GM12878 (cell line): ENCODE results near the gene GTF3A. TPM values are rescaled to one million over a fixed set of nuclear protein-coding genes. Genes with fewer than 3 reads are reported as not detected.

ENCODE experiments used
- ATAC-seq: fragments of 200-7000 bp; cut with Tn5 transposase; 3 replicates; pipeline ENCODE4 v1.9.1; 2020; ENCODE audit warnings: mild to moderate bottlenecking, moderate library complexity
- BruUV-seq: library from RNA; stranded (reverse); fragments of 400-500 nt; replicated peaks from 2 replicates; lab custom pipeline; 2021; lab: Mats Ljungman, UMichigan
- CTCF ChIA-PET: fragments of 300-600 bp; sonication (Branson Sonifier 250); formaldehyde crosslinking; extraction: SDS; loops from one replicate; lab custom pipeline; 2021; ENCODE audit warnings: inconsistent platforms; lab: Yijun Ruan, JAX
- POLR2A ChIA-PET: fragments of 350-600 bp; formaldehyde crosslinking; extraction: SDS; loops from one replicate; lab custom pipeline; 2021; ENCODE audit warnings: inconsistent platforms; lab: Charles Lee
- RAD21 ChIA-PET: fragments of 300-600 bp; sonication (Branson Sonifier 250); formaldehyde crosslinking; loops from one replicate; lab custom pipeline; 2023; ENCODE audit warnings: antibody characterized with exemption; ENCODE audit not compliant: unreplicated experiment; lab: Charles Lee
- SMC1A ChIA-PET: fragments of 300-600 bp; sonication (Branson Sonifier 250); formaldehyde crosslinking; loops from one replicate; lab custom pipeline; 2023; ENCODE audit not compliant: unreplicated experiment, uncharacterized antibody; lab: Charles Lee
- DNase-seq: peaks from one replicate; pipeline ENCODE4 v3.0.0-alpha.2; 2011; ENCODE audit warnings: low read depth, low spot score
- FAIRE-seq: peaks from 3 replicates; lab custom pipeline; 2011; peaks lifted over from hg19 to GRCh38; lab: Jason Lieb, UNC
- H2AFZ ChIP-seq: 2 replicates; pipeline ENCODE4 v1.6.0; 2011; ENCODE audit warnings: low read depth, low read length, control low read depth; ENCODE audit not compliant: control insufficient read depth
- H3K27ac ChIP-seq: 2 replicates; pipeline ENCODE4 v1.5.1; 2011; ENCODE audit warnings: control low read depth; ENCODE audit not compliant: control insufficient read depth, insufficient read depth
- H3K27me3 ChIP-seq, 2 experiments: replicated peaks in 1 of 2; 2 replicates each; pipeline versions ENCODE4 v1.6.0 to v1.6.1; 2011; ENCODE audit warnings: low read length in 1 of 2; ENCODE audit not compliant: control insufficient read depth in 2 of 2, insufficient read depth in 2 of 2
- H3K36me3 ChIP-seq, 2 experiments: 2 replicates each; pipeline ENCODE4 v1.5.1; 2011; ENCODE audit warnings: low read length in 1 of 2; ENCODE audit not compliant: control insufficient read depth in 2 of 2, insufficient read depth in 2 of 2
- H3K4me1 ChIP-seq: 2 replicates; pipeline ENCODE4 v1.6.1; 2011; ENCODE audit warnings: mild to moderate bottlenecking, low read length, moderate library complexity, mixed read lengths; ENCODE audit not compliant: control insufficient read depth, insufficient read depth
- H3K4me2 ChIP-seq: 2 replicates; pipeline ENCODE4 v1.6.0; 2011; ENCODE audit warnings: control low read depth; ENCODE audit not compliant: control insufficient read depth, insufficient read depth
- H3K4me3 ChIP-seq: fragments of 200-600 bp; sonication (generic); 2 replicates; pipeline ENCODE4 v1.5.1; 2016
- H3K79me2 ChIP-seq: 2 replicates; pipeline ENCODE4 v1.6.0; 2011; ENCODE audit warnings: low read length; ENCODE audit not compliant: control insufficient read depth, insufficient read depth
- H3K9ac ChIP-seq: 2 replicates; pipeline ENCODE4 v1.8.0; 2011; ENCODE audit warnings: low read length, control low read depth, mixed read lengths; ENCODE audit not compliant: control insufficient read depth, insufficient read depth
- H3K9me3 ChIP-seq: replicated peaks from 3 replicates; pipeline ENCODE4 v1.5.1; 2011; ENCODE audit warnings: mild to moderate bottlenecking, low read length; ENCODE audit not compliant: control insufficient read depth, insufficient read depth
- H4K20me1 ChIP-seq: 2 replicates; pipeline ENCODE4 v1.6.0; 2011; ENCODE audit not compliant: control insufficient read depth, insufficient read depth
- BHLHE40 ChIP-seq, 2 experiments: fragments of 450-650 bp in 1 of 2; IDR thresholded peaks; 2 replicates each; pipeline ENCODE4 v1.6.1; 2011 to 2017; ENCODE audit warnings: low read depth in 2 of 2, borderline replicate concordance in 1 of 2, improper control_type of control experiment in 1 of 2, low read length in 1 of 2, mild to moderate bottlenecking in 1 of 2
- CREM ChIP-seq: IDR thresholded peaks from 2 replicates; pipeline ENCODE4 v1.6.1; 2014; ENCODE audit warnings: antibody characterized with exemption, low read depth
- EGR1 ChIP-seq, 2 experiments: IDR thresholded peaks; 1 replicate in 1 of 2; 2 replicates in 1 of 2; pipeline ENCODE4 v1.6.1; 2011 to 2012; ENCODE audit warnings: low read depth in 2 of 2, low read length in 2 of 2, borderline replicate concordance in 1 of 2, mild to moderate bottlenecking in 1 of 2, moderate library complexity in 1 of 2
- IKZF1 ChIP-seq: fragments of 450-650 bp; conservative IDR thresholded peaks from 2 replicates; pipeline ENCODE4 v1.6.1; 2017; ENCODE audit warnings: antibody characterized with exemption, mild to moderate bottlenecking
- IKZF2 ChIP-seq, 2 experiments: fragments of 450-650 bp; IDR thresholded peaks; 2 replicates each; pipeline ENCODE4 v1.6.1; 2017; ENCODE audit warnings: mild to moderate bottlenecking in 2 of 2, moderate library complexity in 2 of 2
- JUNB ChIP-seq: IDR thresholded peaks from 2 replicates; pipeline ENCODE4 v1.6.1; 2016; ENCODE audit warnings: antibody characterized with exemption, mild to moderate bottlenecking
- JUND ChIP-seq: IDR thresholded peaks from 2 replicates; pipeline ENCODE4 v1.6.1; 2012; ENCODE audit warnings: low read depth, mild to moderate bottlenecking, low read length, improper control_type of control experiment, moderate library complexity
- MEF2B ChIP-seq: fragments of 450-650 bp; IDR thresholded peaks from 2 replicates; pipeline ENCODE4 v1.6.1; 2018; ENCODE audit warnings: mild to moderate bottlenecking, moderate library complexity; ENCODE audit not compliant: partially characterized antibody, poor library complexity, severe bottlenecking
- NR2F1 ChIP-seq: fragments of 450-650 bp; conservative IDR thresholded peaks from 2 replicates; pipeline ENCODE4 v1.6.1; 2017; ENCODE audit warnings: mild to moderate bottlenecking
- NRF1 ChIP-seq: conservative IDR thresholded peaks from 2 replicates; pipeline ENCODE4 v1.6.1; 2011; ENCODE audit warnings: mild to moderate bottlenecking, low read depth, low read length, improper control_type of control experiment
- SP1 ChIP-seq: IDR thresholded peaks from one replicate; pipeline ENCODE4 v1.6.1; 2011; ENCODE audit warnings: low read depth, low read length
- SPI1 ChIP-seq: IDR thresholded peaks from 2 replicates; pipeline ENCODE4 v1.6.1; 2011; ENCODE audit warnings: low read depth, mild to moderate bottlenecking, low read length, moderate library complexity, borderline replicate concordance; ENCODE audit not compliant: insufficient read depth
- TBL1XR1 ChIP-seq: IDR thresholded peaks from 2 replicates; pipeline ENCODE4 v1.6.1; 2012; ENCODE audit warnings: low read depth, low read length, improper control_type of control experiment
- TCF7 ChIP-seq: IDR thresholded peaks from 2 replicates; pipeline ENCODE4 v1.6.1; 2014; ENCODE audit warnings: antibody characterized with exemption, borderline replicate concordance
- YY1 ChIP-seq: IDR thresholded peaks from 2 replicates; pipeline ENCODE4 v1.6.1; 2011; ENCODE audit warnings: low read depth, mild to moderate bottlenecking, low read length
- WGBS: methylation state at CpG from one replicate; pipeline ENCODE4 v1.1.6; 2016; ENCODE audit warnings: low lambda C conversion rate; ENCODE audit not compliant: insufficient replicate concordance, insufficient coverage; ENCODE audit errors: missing lambda C conversion rate; 5-methylcytosine and 5-hydroxymethylcytosine counted together
- in situ Hi-C: fragments of 300-500 bp; cut with MboI; formaldehyde crosslinking; loops from 9 replicates; pipeline ENCODE4 v1.14.3; 2018; ENCODE audit warnings: mixed read lengths
- intact Hi-C: fragments of 100-400 bp; cut with micrococcal nuclease; formaldehyde crosslinking; loops from one replicate; pipeline ENCODE4 v1.14.2; 2022; ENCODE audit not compliant: unreplicated experiment
- polyA plus RNA-seq, 11 experiments: library from polyadenylated mRNA; depleted of rRNA in 4 of 11; unstranded in 6 of 11; stranded (reverse) in 5 of 11; fragments of >200 nt; fragmentation: Nextera tagmentation in 4 of 11; fragmentation: Illumina TruSeq in 1 of 11; extraction: Ambion mirVana in 4 of 11; extraction: Trizol in 1 of 11; gene quantifications; 1 replicate in 1 of 11; 2 replicates in 10 of 11; pipeline versions ENCODE4 v1.2.1 to v1.2.3, GENCODE V29; 2011 to 2016; ENCODE audit warnings: inconsistent platforms in 2 of 11, missing spikeins in 2 of 11, low read depth in 1 of 11
- total RNA-seq, 4 experiments: library from RNA; depleted of rRNA in 3 of 4; stranded (reverse); fragments of >200 nt in 3 of 4; fragmentation: Illumina TruSeq in 1 of 4; extraction: Trizol in 1 of 4; gene quantifications; 2 replicates each; pipeline versions ENCODE4 v1.2.1 to v1.2.3, GENCODE V29; 2013 to 2021
- TF ChIP-seq, protein P1 (sequence below): IDR thresholded peaks from 2 replicates; pipeline ENCODE4 v1.6.1; 2011; ENCODE audit warnings: mild to moderate bottlenecking, low read depth, low read length, moderate library complexity; ENCODE audit not compliant: insufficient replicate concordance
- TF ChIP-seq, protein P2 (sequence below): IDR thresholded peaks from 2 replicates; pipeline ENCODE4 v1.6.1; 2011; ENCODE audit warnings: borderline replicate concordance, low read depth, mild to moderate bottlenecking, moderate library complexity, low read length; ENCODE audit not compliant: insufficient read depth, poor library complexity, severe bottlenecking

Gene GTF3A
- total and polyA plus RNA-seq, 10 of the 15 experiments (the other 5 are each of a cell fraction or from before 2014, with no cell fraction given): 74.2 to 524 (median 216) TPM

DNA sequence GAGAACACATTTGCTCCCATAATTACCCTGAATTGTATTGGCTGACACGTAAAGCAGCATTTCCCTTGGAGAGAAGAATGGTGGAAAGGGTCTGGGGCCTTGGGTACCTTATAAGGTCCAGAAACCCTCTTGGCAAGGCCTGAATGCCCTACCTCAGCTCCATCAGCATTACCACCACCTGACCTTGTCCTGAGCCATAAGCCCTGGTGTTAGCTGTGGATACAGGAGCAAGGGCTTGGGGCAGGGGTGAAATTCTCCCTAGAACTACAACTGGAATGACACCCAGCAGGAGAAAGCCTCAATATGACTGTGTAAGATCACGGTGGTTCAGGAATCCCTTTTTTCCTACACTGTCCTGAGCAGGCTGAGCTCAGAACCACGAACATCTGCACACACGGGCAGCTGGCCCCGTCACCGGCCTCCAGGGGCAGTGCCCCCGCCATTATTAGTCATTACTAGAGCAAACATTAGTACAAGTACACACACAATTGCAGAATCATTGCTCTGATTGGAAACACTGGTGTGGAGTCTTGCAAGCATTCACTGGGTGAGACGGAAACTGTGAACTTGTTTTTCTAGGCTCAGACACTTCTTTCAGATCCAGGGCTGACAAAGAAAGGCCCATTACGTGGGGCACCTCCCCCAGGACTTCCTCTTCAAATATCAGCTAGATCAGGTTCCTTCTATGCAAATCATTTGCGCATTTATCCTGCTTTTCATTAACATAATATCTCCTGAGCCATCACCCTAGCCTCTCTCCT, 52.7 kb downstream of the GTF3A start:
- DNase-seq (no peak), ATAC-seq (peak; percentile 86), FAIRE-seq (no peak)
- peak overlapping the region; percentile 83 for H2AFZ ChIP-seq
- H3K4me2 ChIP-seq: peak overlapping the region; percentile 75
- H3K27ac ChIP-seq: no peak overlapping the region; the same call in 1 of the 2 replicates
- H3K9ac ChIP-seq: no peak overlapping the region
- in situ Hi-C loops (no loop called here), intact Hi-C loops (no loop called here)
- no peaks in the 10 kb centered on the region for H4K20me1 ChIP-seq
- no peaks in the 10 kb centered on the region for H3K36me3 ChIP-seq
- no peaks in the 10 kb centered on the region for H3K27me3 ChIP-seq
- peaks cover 5% of the 10 kb centered on the region; the same call in 2 of the 3 replicates for H3K9me3 ChIP-seq
- ChIA-PET SMC1A (interaction anchor here (0.8 to 1.3 kb wide), 3 partner anchors 21 to 49 kb away, joined by 3 to 5 read pairs (median 4); no protein-coding TSS in a partner anchor), RAD21 (interaction anchor here (1.2 kb wide), 1 partner anchor 26 kb away, joined by 4 read pairs; the partner anchor contains the start of gene MTIF3), CTCF (no interaction called here), POLR2A (no interaction called here)
- WGBS: 11% methylated on average over 10 of the region's 10 CpGs
- no peak overlapping the region for H3K4me3 ChIP-seq
- no TSS peak for BruUV-seq
- H3K4me1 ChIP-seq: peaks cover 25% of the 10 kb centered on the region
- no peaks in the 10 kb centered on the region for H3K79me2 ChIP-seq
- TF ChIP-seq JUNB (peak; percentile 86), TCF7 (no peak), IKZF1 (peak; percentile 37; the same call in 1 of the 2 replicates), IKZF2 (IDR thresholded peaks at IDR 0.05) (0 out of 4 replicates have a peak, but pooled peaks of 1 of the 2 experiments have one; percentile 10), CREM (peak; percentile 47; the same call in 1 of the 2 replicates), TBL1XR1 (no peak), SP1 (peak; percentile 30), NRF1 (no peak), SPI1 (no peak), NR2F1 (0 out of 2 replicates have a peak, but pooled peaks have one; percentile 27), EGR1 (IDR thresholded peaks at IDR 0.05; ENCODE audit: borderline replicate concordance in 1 of 2, low read depth in 2 of 2, low read length in 2 of 2) (no peak), BHLHE40 (IDR thresholded peaks at IDR 0.05; ENCODE audit: borderline replicate concordance in 1 of 2, low read depth in 2 of 2, low read length in 1 of 2) (0 out of 4 replicates have a peak, but pooled peaks of 1 of the 2 experiments have one; percentile 10), YY1 (peak; percentile 77), MEF2B (peak; percentile 16), JUND (0 out of 2 replicates have a peak, but pooled peaks have one; percentile 49)
- TF ChIP-seq, protein P1, sequence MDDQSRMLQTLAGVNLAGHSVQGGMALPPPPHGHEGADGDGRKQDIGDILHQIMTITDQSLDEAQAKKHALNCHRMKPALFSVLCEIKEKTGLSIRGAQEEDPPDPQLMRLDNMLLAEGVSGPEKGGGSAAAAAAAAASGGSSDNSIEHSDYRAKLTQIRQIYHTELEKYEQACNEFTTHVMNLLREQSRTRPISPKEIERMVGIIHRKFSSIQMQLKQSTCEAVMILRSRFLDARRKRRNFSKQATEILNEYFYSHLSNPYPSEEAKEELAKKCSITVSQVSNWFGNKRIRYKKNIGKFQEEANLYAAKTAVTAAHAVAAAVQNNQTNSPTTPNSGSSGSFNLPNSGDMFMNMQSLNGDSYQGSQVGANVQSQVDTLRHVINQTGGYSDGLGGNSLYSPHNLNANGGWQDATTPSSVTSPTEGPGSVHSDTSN: peak; percentile 39
- TF ChIP-seq, protein P2, sequence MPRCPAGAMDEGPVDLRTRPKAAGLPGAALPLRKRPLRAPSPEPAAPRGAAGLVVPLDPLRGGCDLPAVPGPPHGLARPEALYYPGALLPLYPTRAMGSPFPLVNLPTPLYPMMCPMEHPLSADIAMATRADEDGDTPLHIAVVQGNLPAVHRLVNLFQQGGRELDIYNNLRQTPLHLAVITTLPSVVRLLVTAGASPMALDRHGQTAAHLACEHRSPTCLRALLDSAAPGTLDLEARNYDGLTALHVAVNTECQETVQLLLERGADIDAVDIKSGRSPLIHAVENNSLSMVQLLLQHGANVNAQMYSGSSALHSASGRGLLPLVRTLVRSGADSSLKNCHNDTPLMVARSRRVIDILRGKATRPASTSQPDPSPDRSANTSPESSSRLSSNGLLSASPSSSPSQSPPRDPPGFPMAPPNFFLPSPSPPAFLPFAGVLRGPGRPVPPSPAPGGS: peak; percentile 93
